GM19328 (cell line): Measurements from ENCODE around the gene JUN.
A peak's percentile ranks its signal among the peaks of the same experiment; 100 is the strongest.

ENCODE experiments used
- ATAC-seq: cut with Tn5 transposase; IDR thresholded peaks from one replicate; pipeline ENCODE4 v1.9.1; 2021; ENCODE audit warnings: mild to moderate bottlenecking, moderate library complexity; ENCODE audit not compliant: unreplicated experiment

Gene JUN

GRCh38 chr1:58783993-58784757 is at the start of gene JUN:
Gene JUN, minus strand, starts transcription at chr1:58784047. Its CDS starts 977 bp downstream, at chr1:58783070.
- peak; percentile 79 for ATAC-seq

- no peak for ATAC-seq
Measured at GRCh38 chr1:58833166-58833565, 49.3 kb upstream of the JUN start.

GRCh38 chr1:58830291-58830690 is 46.4 kb upstream of the JUN start:
- ATAC-seq = no peak

GRCh38 chr1:58829866-58830265 is 46.0 kb upstream of the JUN start:
- no peak for ATAC-seq

- no peak for ATAC-seq
Measured at GRCh38 chr1:58827298-58827697, 43.5 kb upstream of the JUN start.

- ATAC-seq = no peak
Measured at GRCh38 chr1:58824753-58825389, 41.0 kb upstream of the JUN start.

GRCh38 chr1:58823481-58824010 is 39.7 kb upstream of the JUN start:
- no peak for ATAC-seq

- no peak for ATAC-seq
Measured at GRCh38 chr1:58821309-58821708, 37.5 kb upstream of the JUN start.

GRCh38 chr1:58818976-58819375 is 35.1 kb upstream of the JUN start:
- no peak for ATAC-seq

- ATAC-seq = no peak
Measured at GRCh38 chr1:58818075-58818474, 34.2 kb upstream of the JUN start.

GRCh38 chr1:58816747-58817221 is 32.9 kb upstream of the JUN start:
- ATAC-seq = no peak

- ATAC-seq = peak; percentile 91
Measured at GRCh38 chr1:58816072-58816746, 32.4 kb upstream of the JUN start.

- no peak for ATAC-seq
Measured at GRCh38 chr1:58815686-58816071, 31.8 kb upstream of the JUN start.

- ATAC-seq = peak; percentile 49
Measured at GRCh38 chr1:58815069-58815685, 31.3 kb upstream of the JUN start.

- no peak for ATAC-seq
Measured at GRCh38 chr1:58814251-58815068, 30.6 kb upstream of the JUN start.

- ATAC-seq = no peak
Measured at GRCh38 chr1:58813801-58814200, 30.0 kb upstream of the JUN start.

- ATAC-seq = no peak
Measured at GRCh38 chr1:58813361-58813760, 29.5 kb upstream of the JUN start.

GRCh38 chr1:58812926-58813325 is 29.1 kb upstream of the JUN start:
- no peak for ATAC-seq

- ATAC-seq = no peak
Measured at GRCh38 chr1:58812468-58812867, 28.6 kb upstream of the JUN start.

- ATAC-seq = no peak
Measured at GRCh38 chr1:58811303-58811702, 27.5 kb upstream of the JUN start.
